ENCODE data around the gene ARHGAP5.

- TF ChIP-seq EP300 (IDR thresholded peaks at IDR 0.05): no peak
- TF ChIP-seq CTCF (IDR thresholded peaks at IDR 0.05): no peak
- TF ChIP-seq POLR2A (IDR thresholded peaks at IDR 0.05): no peak
These were observed 128.9 kb downstream of the ARHGAP5 start for GRCh38 chr14:32205984-32206383.
